ENCODE data around the gene CREBRF.
"Not testable (repeated sequence)": the region's sequence is repeated elsewhere in the genome, so short reads cannot be mapped to it uniquely, and the experiment has no call there.

CREBRF gene

DNA sequence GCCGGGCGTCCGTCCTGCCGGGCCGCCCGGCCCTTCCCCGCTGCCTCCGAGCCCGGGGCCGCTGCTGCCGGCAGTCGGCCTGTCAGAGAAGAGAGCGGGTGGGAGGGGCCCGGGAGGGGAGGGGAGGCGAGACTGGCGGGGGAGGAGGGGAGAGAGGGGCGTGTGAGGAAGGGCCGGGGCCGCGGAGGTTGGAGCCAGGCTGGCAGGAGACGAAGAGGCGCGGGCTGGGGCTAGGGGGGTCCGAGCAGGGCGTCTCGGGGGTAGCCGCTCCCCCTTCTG lies 570 bp downstream of the CREBRF start:
- 0 out of 2 replicates have a peak, but pooled peaks cover 4% of the 10 kb centered on the region for H3K4me1 ChIP-seq (ENCODE audit: insufficient read depth, low read length)
- H3K9me3 ChIP-seq (ENCODE audit: insufficient read depth, low read depth, low read length): no peaks in the 10 kb centered on the region
- H3K27me3 ChIP-seq (ENCODE audit: insufficient read depth, low read length): 0 out of 2 replicates have a peak, but pooled peaks cover under 1% of the 10 kb centered on the region
- H3K36me3 ChIP-seq (ENCODE audit: insufficient read depth, low read depth, low read length): no peaks in the 10 kb centered on the region
- H3K27ac ChIP-seq (ENCODE audit: low read length): no peak overlapping the region
- peak overlapping the region; percentile 100; the same call in 1 of the 2 replicates for H3K4me3 ChIP-seq (ENCODE audit: low read length)
- no peak overlapping the region for H3K9ac ChIP-seq (ENCODE audit: low read depth, low read length)

DNA sequence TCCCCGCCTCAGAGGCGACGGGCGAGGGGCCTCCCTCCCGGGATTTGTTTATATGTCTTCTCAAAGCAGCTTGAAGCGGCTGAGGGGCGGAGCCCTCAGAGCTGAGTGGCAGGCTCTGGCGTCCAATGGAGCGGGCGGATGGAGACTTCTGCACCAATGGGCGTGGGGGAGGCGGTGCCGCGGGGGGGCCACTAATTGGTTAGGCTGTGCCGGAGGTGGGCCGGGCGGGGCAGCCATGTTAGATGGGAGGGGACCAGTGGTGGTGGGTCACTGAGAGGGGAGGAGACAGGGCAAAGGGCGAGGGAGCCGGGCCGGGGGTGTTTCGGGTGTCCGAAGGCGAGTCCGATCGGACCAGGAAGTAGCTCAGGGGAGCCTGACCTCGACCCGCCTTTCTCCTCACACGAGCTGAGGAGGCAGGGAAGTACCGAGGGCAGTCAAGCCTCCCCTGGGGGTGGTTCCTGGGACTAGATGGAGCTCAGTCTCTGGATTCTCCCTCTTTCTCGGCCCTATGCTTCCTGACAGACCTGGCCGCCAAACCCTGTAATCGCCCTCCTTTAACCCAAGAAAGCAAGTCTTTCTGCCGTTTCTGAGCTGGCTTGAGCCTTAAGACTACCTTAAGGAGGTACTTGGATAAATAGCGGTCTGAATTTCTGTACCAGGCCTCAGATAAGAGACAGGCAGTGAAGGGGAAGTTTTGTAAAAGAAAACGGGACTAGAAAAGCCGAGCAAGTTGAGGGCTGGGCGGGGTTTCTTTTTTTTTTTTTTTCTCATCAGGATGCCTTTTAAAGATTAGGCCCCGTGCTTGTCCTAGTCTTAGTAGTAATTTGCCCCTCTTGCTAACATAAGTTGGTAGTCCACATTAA lies 1.1 kb downstream of the CREBRF start:
- Histone ChIP-seq H3K36me3 (ENCODE audit: insufficient read depth, low read depth, low read length) (no peaks in the 10 kb centered on the region), H3K27ac (ENCODE audit: low read length) (peak overlapping the region; percentile 81), H3K9me3 (ENCODE audit: insufficient read depth, low read depth, low read length) (no peaks in the 10 kb centered on the region), H3K9ac (ENCODE audit: low read depth, low read length) (peak overlapping the region; percentile 97), H3K4me1 (ENCODE audit: insufficient read depth, low read length) (0 out of 2 replicates have a peak, but pooled peaks cover 4% of the 10 kb centered on the region), H3K4me3 (ENCODE audit: low read length) (peak overlapping the region; percentile 100), H3K27me3 (ENCODE audit: insufficient read depth, low read length) (no peaks in the 10 kb centered on the region)

- Histone ChIP-seq H3K36me3 (ENCODE audit: insufficient read depth, low read depth, low read length) (no peaks in the 10 kb centered on the region), H3K27ac (ENCODE audit: low read length) (no peak overlapping the region), H3K4me1 (ENCODE audit: insufficient read depth, low read length) (0 out of 2 replicates have a peak, but pooled peaks cover 4% of the 10 kb centered on the region), H3K4me3 (ENCODE audit: low read length) (no peak overlapping the region), H3K27me3 (ENCODE audit: insufficient read depth, low read length) (no peaks in the 10 kb centered on the region), H3K9ac (ENCODE audit: low read depth, low read length) (no peak overlapping the region), H3K9me3 (ENCODE audit: insufficient read depth, low read depth, low read length) (no peaks in the 10 kb centered on the region)
Measured at GRCh38 chr5:173062141-173062540, 6.0 kb downstream of the CREBRF start.

GRCh38 chr5:173065155-173065554 lies 9.0 kb downstream of the CREBRF start:
- no peaks in the 10 kb centered on the region for H3K4me1 ChIP-seq (ENCODE audit: insufficient read depth, low read length)
- H3K9ac ChIP-seq (ENCODE audit: low read depth, low read length): no peak overlapping the region
- H3K4me3 ChIP-seq (ENCODE audit: low read length): no peak overlapping the region
- no peaks in the 10 kb centered on the region for H3K9me3 ChIP-seq (ENCODE audit: insufficient read depth, low read depth, low read length)
- no peak overlapping the region for H3K27ac ChIP-seq (ENCODE audit: low read length)
- H3K36me3 ChIP-seq (ENCODE audit: insufficient read depth, low read depth, low read length): no peaks in the 10 kb centered on the region
- H3K27me3 ChIP-seq (ENCODE audit: insufficient read depth, low read length): no peaks in the 10 kb centered on the region

DNA sequence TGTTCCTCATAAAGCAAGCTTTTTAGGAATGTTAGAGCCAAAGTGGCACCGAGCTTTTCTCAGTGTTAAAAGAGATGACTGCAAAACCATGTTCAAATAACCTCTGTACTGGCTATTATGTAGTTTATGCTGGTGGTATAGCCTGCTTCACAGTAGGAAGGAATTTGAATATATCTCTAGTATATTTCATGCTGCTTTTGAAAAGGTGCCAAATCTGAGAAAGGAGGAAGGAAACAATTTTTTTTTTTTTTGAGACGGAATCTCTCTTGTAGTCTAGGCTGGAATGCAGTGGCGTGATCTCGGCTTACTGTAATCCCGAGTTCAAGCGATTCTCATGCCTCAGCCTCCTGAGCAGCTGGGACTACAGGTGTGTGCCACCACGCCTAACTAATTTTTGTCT lies 13.5 kb downstream of the CREBRF start:
- H3K4me1 ChIP-seq (ENCODE audit: insufficient read depth, low read length): no peaks in the 10 kb centered on the region
- no peak overlapping the region for H3K9ac ChIP-seq (ENCODE audit: low read depth, low read length)
- no peaks in the 10 kb centered on the region for H3K9me3 ChIP-seq (ENCODE audit: insufficient read depth, low read depth, low read length)
- no peaks in the 10 kb centered on the region for H3K27me3 ChIP-seq (ENCODE audit: insufficient read depth, low read length)
- no peak overlapping the region for H3K27ac ChIP-seq (ENCODE audit: low read length)
- no peak overlapping the region for H3K4me3 ChIP-seq (ENCODE audit: low read length)
- H3K36me3 ChIP-seq (ENCODE audit: insufficient read depth, low read depth, low read length): no peaks in the 10 kb centered on the region

- Histone ChIP-seq H3K9me3 (ENCODE audit: insufficient read depth, low read depth, low read length) (no peaks in the 10 kb centered on the region), H3K4me3 (ENCODE audit: low read length) (no peak overlapping the region), H3K27me3 (ENCODE audit: insufficient read depth, low read length) (no peaks in the 10 kb centered on the region), H3K36me3 (ENCODE audit: insufficient read depth, low read depth, low read length) (no peaks in the 10 kb centered on the region), H3K27ac (ENCODE audit: low read length) (no peak overlapping the region), H3K4me1 (ENCODE audit: insufficient read depth, low read length) (no peaks in the 10 kb centered on the region), H3K9ac (ENCODE audit: low read depth, low read length) (no peak overlapping the region)
Measured at GRCh38 chr5:173075137-173075843, 19.1 kb downstream of the CREBRF start.

DNA sequence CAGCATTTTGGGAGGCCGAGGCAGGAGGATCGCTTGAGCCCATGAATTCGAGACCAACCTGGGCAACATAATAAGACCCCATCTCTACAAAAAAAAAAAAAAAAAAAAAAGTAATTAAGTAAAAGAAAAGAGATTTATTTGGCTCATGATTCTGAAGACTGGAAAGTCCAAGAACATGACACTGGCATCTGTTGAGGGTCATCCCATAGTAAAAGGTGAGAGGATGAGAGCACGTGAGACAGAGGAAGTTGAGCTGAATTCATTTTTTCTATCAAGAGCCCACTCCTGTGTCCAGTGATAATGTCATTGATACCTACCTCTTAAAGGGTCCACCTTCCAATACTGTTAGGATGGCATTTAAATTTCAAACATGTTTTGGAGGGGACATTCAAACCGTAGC lies 19.8 kb downstream of the CREBRF start:
- H3K27me3 ChIP-seq (ENCODE audit: insufficient read depth, low read length): no peaks in the 10 kb centered on the region
- no peak overlapping the region for H3K27ac ChIP-seq (ENCODE audit: low read length)
- H3K9me3 ChIP-seq (ENCODE audit: insufficient read depth, low read depth, low read length): no peaks in the 10 kb centered on the region
- no peaks in the 10 kb centered on the region for H3K36me3 ChIP-seq (ENCODE audit: insufficient read depth, low read depth, low read length)
- H3K9ac ChIP-seq (ENCODE audit: low read depth, low read length): no peak overlapping the region
- H3K4me1 ChIP-seq (ENCODE audit: insufficient read depth, low read length): no peaks in the 10 kb centered on the region
- no peak overlapping the region for H3K4me3 ChIP-seq (ENCODE audit: low read length)

DNA sequence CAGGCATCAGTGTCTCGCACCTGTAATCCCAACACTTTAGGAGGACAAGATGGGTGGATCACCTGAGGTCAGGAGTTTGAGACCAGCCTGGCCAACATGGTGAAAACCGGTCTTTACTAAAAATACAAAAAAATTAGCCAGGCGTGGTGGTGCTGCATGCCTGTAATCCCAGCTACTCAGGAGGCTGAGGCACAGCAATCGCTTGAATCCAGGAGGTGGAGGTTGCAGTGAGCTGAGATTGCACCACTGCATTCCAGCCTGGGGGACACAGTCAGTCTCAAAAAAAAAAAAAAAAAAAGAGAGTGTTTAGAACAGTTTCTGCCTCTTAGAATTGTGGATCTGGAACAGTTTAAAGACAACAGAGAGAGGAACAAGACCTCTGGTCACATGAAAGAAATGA lies 20.3 kb downstream of the CREBRF start:
- not testable (repeated sequence) for H3K27me3 ChIP-seq (ENCODE audit: insufficient read depth, low read length); H3K4me1 ChIP-seq (ENCODE audit: insufficient read depth, low read length); H3K9me3 ChIP-seq (ENCODE audit: insufficient read depth, low read depth, low read length); H3K9ac ChIP-seq (ENCODE audit: low read depth, low read length); H3K36me3 ChIP-seq (ENCODE audit: insufficient read depth, low read depth, low read length); H3K4me3 ChIP-seq (ENCODE audit: low read length); H3K27ac ChIP-seq (ENCODE audit: low read length)

DNA sequence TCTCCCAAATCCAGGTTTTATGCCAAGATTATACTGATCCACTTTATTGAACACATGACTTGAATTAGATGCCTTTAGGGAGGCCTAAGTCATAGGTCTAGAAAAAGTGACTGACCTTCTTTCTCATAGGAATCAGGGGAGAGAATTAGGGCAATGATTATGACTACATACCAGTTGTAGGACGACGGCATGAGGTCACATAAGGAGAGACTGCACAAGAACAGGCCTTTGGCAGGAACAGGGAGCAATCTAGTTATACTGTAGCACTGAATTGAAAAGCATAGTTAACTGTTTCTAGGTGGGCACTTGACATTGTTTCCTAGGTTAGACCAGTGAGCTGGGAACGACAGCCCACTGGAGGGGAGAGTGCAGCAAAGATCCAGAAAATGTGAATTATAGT lies 22.7 kb downstream of the CREBRF start:
- H3K9me3 ChIP-seq (ENCODE audit: insufficient read depth, low read depth, low read length): no peaks in the 10 kb centered on the region
- no peaks in the 10 kb centered on the region for H3K27me3 ChIP-seq (ENCODE audit: insufficient read depth, low read length)
- H3K9ac ChIP-seq (ENCODE audit: low read depth, low read length): no peak overlapping the region
- no peak overlapping the region for H3K4me3 ChIP-seq (ENCODE audit: low read length)
- no peaks in the 10 kb centered on the region for H3K4me1 ChIP-seq (ENCODE audit: insufficient read depth, low read length)
- H3K27ac ChIP-seq (ENCODE audit: low read length): no peak overlapping the region
- no peaks in the 10 kb centered on the region; the same call in 1 of the 2 replicates for H3K36me3 ChIP-seq (ENCODE audit: insufficient read depth, low read depth, low read length)

GRCh38 chr5:173089581-173089980 lies 33.4 kb downstream of the CREBRF start:
- Histone ChIP-seq H3K27ac (ENCODE audit: low read length) (no peak overlapping the region), H3K36me3 (ENCODE audit: insufficient read depth, low read depth, low read length) (no peaks in the 10 kb centered on the region), H3K4me1 (ENCODE audit: insufficient read depth, low read length) (no peaks in the 10 kb centered on the region), H3K4me3 (ENCODE audit: low read length) (no peak overlapping the region), H3K9ac (ENCODE audit: low read depth, low read length) (no peak overlapping the region), H3K27me3 (ENCODE audit: insufficient read depth, low read length) (no peaks in the 10 kb centered on the region), H3K9me3 (ENCODE audit: insufficient read depth, low read depth, low read length) (no peaks in the 10 kb centered on the region)

DNA sequence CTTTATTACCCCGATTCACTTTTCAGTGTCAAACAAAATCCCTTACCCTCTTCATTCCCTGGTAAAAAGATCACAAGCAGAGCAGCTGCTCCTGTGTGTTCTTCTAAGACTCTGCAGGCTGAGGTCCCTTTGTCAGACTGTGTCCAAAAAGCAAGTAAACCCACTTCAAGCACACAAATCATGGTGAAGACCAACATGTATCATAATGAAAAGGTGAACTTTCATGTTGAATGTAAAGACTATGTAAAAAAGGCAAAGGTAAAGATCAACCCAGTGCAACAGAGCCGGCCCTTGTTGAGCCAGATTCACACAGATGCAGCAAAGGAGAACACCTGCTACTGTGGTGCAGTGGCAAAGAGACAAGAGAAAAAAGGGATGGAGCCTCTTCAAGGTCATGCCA lies 34.5 kb downstream of the CREBRF start:
- no peaks in the 10 kb centered on the region for H3K27me3 ChIP-seq (ENCODE audit: insufficient read depth, low read length)
- H3K9ac ChIP-seq (ENCODE audit: low read depth, low read length): no peak overlapping the region
- H3K27ac ChIP-seq (ENCODE audit: low read length): no peak overlapping the region
- no peaks in the 10 kb centered on the region for H3K36me3 ChIP-seq (ENCODE audit: insufficient read depth, low read depth, low read length)
- H3K4me1 ChIP-seq (ENCODE audit: insufficient read depth, low read length): no peaks in the 10 kb centered on the region
- H3K9me3 ChIP-seq (ENCODE audit: insufficient read depth, low read depth, low read length): no peaks in the 10 kb centered on the region
- no peak overlapping the region for H3K4me3 ChIP-seq (ENCODE audit: low read length)

DNA sequence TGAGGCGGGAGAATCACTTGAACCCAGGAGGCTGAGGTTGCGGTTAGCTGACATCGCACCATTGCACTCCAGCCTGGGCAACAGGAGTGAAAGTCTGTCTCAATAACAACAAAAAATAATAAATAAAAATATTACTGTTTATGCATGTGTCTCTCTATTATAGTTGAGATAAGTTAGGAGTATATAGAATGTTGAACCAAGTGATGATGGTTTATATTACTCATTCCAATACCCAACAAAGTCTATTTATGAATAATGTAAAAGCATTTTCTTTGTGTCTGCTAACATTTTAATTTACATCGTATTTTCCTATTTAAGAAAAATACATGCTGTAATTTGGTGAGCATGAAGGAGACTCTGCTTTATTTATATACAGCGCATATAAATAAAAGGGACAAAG lies 35.8 kb downstream of the CREBRF start:
- Histone ChIP-seq H3K27me3 (ENCODE audit: insufficient read depth, low read length) (no peaks in the 10 kb centered on the region), H3K9me3 (ENCODE audit: insufficient read depth, low read depth, low read length) (no peaks in the 10 kb centered on the region), H3K9ac (ENCODE audit: low read depth, low read length) (no peak overlapping the region), H3K36me3 (ENCODE audit: insufficient read depth, low read depth, low read length) (no peaks in the 10 kb centered on the region), H3K27ac (ENCODE audit: low read length) (no peak overlapping the region), H3K4me1 (ENCODE audit: insufficient read depth, low read length) (no peaks in the 10 kb centered on the region), H3K4me3 (ENCODE audit: low read length) (no peak overlapping the region)
